GM12878 (cell line): ENCODE results near the gene EXPH5. TPM values are rescaled to one million over a fixed set of nuclear protein-coding genes. Genes with fewer than 3 reads are reported as not detected.

Source experiments
- ATAC-seq: fragments of 200-7000 bp; cut with Tn5 transposase; 3 replicates; pipeline ENCODE4 v1.9.1; 2020; ENCODE audit warnings: mild to moderate bottlenecking, moderate library complexity
- BruUV-seq: library from RNA; stranded (reverse); fragments of 400-500 nt; replicated peaks from 2 replicates; lab custom pipeline; 2021; lab: Mats Ljungman, UMichigan
- CTCF ChIA-PET: fragments of 300-600 bp; sonication (Branson Sonifier 250); formaldehyde crosslinking; extraction: SDS; loops from one replicate; lab custom pipeline; 2021; ENCODE audit warnings: inconsistent platforms; lab: Yijun Ruan, JAX
- POLR2A ChIA-PET: fragments of 350-600 bp; formaldehyde crosslinking; extraction: SDS; loops from one replicate; lab custom pipeline; 2021; ENCODE audit warnings: inconsistent platforms; lab: Charles Lee
- RAD21 ChIA-PET: fragments of 300-600 bp; sonication (Branson Sonifier 250); formaldehyde crosslinking; loops from one replicate; lab custom pipeline; 2023; ENCODE audit warnings: antibody characterized with exemption; ENCODE audit not compliant: unreplicated experiment; lab: Charles Lee
- SMC1A ChIA-PET: fragments of 300-600 bp; sonication (Branson Sonifier 250); formaldehyde crosslinking; loops from one replicate; lab custom pipeline; 2023; ENCODE audit not compliant: unreplicated experiment, uncharacterized antibody; lab: Charles Lee
- DNase-seq: peaks from one replicate; pipeline ENCODE4 v3.0.0-alpha.2; 2011; ENCODE audit warnings: low read depth, low spot score
- FAIRE-seq: peaks from 3 replicates; lab custom pipeline; 2011; peaks lifted over from hg19 to GRCh38; lab: Jason Lieb, UNC
- H2AFZ ChIP-seq: 2 replicates; pipeline ENCODE4 v1.6.0; 2011; ENCODE audit warnings: low read depth, low read length, control low read depth; ENCODE audit not compliant: control insufficient read depth
- H3K27ac ChIP-seq: 2 replicates; pipeline ENCODE4 v1.5.1; 2011; ENCODE audit warnings: control low read depth; ENCODE audit not compliant: control insufficient read depth, insufficient read depth
- H3K27me3 ChIP-seq, 2 experiments: replicated peaks in 1 of 2; 2 replicates each; pipeline versions ENCODE4 v1.6.0 to v1.6.1; 2011; ENCODE audit warnings: low read length in 1 of 2; ENCODE audit not compliant: control insufficient read depth in 2 of 2, insufficient read depth in 2 of 2
- H3K36me3 ChIP-seq, 2 experiments: 2 replicates each; pipeline ENCODE4 v1.5.1; 2011; ENCODE audit warnings: low read length in 1 of 2; ENCODE audit not compliant: control insufficient read depth in 2 of 2, insufficient read depth in 2 of 2
- H3K4me1 ChIP-seq: 2 replicates; pipeline ENCODE4 v1.6.1; 2011; ENCODE audit warnings: mild to moderate bottlenecking, low read length, moderate library complexity, mixed read lengths; ENCODE audit not compliant: control insufficient read depth, insufficient read depth
- H3K4me2 ChIP-seq: 2 replicates; pipeline ENCODE4 v1.6.0; 2011; ENCODE audit warnings: control low read depth; ENCODE audit not compliant: control insufficient read depth, insufficient read depth
- H3K4me3 ChIP-seq: fragments of 200-600 bp; sonication (generic); 2 replicates; pipeline ENCODE4 v1.5.1; 2016
- H3K79me2 ChIP-seq: 2 replicates; pipeline ENCODE4 v1.6.0; 2011; ENCODE audit warnings: low read length; ENCODE audit not compliant: control insufficient read depth, insufficient read depth
- H3K9ac ChIP-seq: 2 replicates; pipeline ENCODE4 v1.8.0; 2011; ENCODE audit warnings: low read length, control low read depth, mixed read lengths; ENCODE audit not compliant: control insufficient read depth, insufficient read depth
- H3K9me3 ChIP-seq: replicated peaks from 3 replicates; pipeline ENCODE4 v1.5.1; 2011; ENCODE audit warnings: mild to moderate bottlenecking, low read length; ENCODE audit not compliant: control insufficient read depth, insufficient read depth
- H4K20me1 ChIP-seq: 2 replicates; pipeline ENCODE4 v1.6.0; 2011; ENCODE audit not compliant: control insufficient read depth, insufficient read depth
- BCL11A ChIP-seq: IDR thresholded peaks from 2 replicates; pipeline ENCODE4 v1.6.1; 2011; ENCODE audit warnings: low read depth, low read length
- BHLHE40 ChIP-seq, 2 experiments: fragments of 450-650 bp in 1 of 2; IDR thresholded peaks; 2 replicates each; pipeline ENCODE4 v1.6.1; 2011 to 2017; ENCODE audit warnings: low read depth in 2 of 2, borderline replicate concordance in 1 of 2, improper control_type of control experiment in 1 of 2, low read length in 1 of 2, mild to moderate bottlenecking in 1 of 2
- CHD1 ChIP-seq: IDR thresholded peaks from 2 replicates; pipeline ENCODE4 v1.6.1; 2012; ENCODE audit warnings: low read depth, low read length, improper control_type of control experiment
- EED ChIP-seq: sonication (generic); IDR thresholded peaks from 2 replicates; pipeline ENCODE4 v1.6.1; 2016; ENCODE audit warnings: antibody characterized with exemption, low read depth
- EGR1 ChIP-seq, 2 experiments: IDR thresholded peaks; 1 replicate in 1 of 2; 2 replicates in 1 of 2; pipeline ENCODE4 v1.6.1; 2011 to 2012; ENCODE audit warnings: low read depth in 2 of 2, low read length in 2 of 2, borderline replicate concordance in 1 of 2, mild to moderate bottlenecking in 1 of 2, moderate library complexity in 1 of 2
- FOXM1 ChIP-seq: IDR thresholded peaks from 2 replicates; pipeline ENCODE4 v1.6.1; 2012; ENCODE audit warnings: low read depth, mild to moderate bottlenecking, inconsistent platforms, low read length, moderate library complexity
- IKZF1 ChIP-seq: fragments of 450-650 bp; conservative IDR thresholded peaks from 2 replicates; pipeline ENCODE4 v1.6.1; 2017; ENCODE audit warnings: antibody characterized with exemption, mild to moderate bottlenecking
- JUNB ChIP-seq: IDR thresholded peaks from 2 replicates; pipeline ENCODE4 v1.6.1; 2016; ENCODE audit warnings: antibody characterized with exemption, mild to moderate bottlenecking
- JUND ChIP-seq: IDR thresholded peaks from 2 replicates; pipeline ENCODE4 v1.6.1; 2012; ENCODE audit warnings: low read depth, mild to moderate bottlenecking, low read length, improper control_type of control experiment, moderate library complexity
- LARP7 ChIP-seq: fragments of 450-650 bp; IDR thresholded peaks from 2 replicates; pipeline ENCODE4 v1.6.1; 2017; ENCODE audit warnings: mild to moderate bottlenecking
- MEF2B ChIP-seq: fragments of 450-650 bp; IDR thresholded peaks from 2 replicates; pipeline ENCODE4 v1.6.1; 2018; ENCODE audit warnings: mild to moderate bottlenecking, moderate library complexity; ENCODE audit not compliant: partially characterized antibody, poor library complexity, severe bottlenecking
- NFIC ChIP-seq: IDR thresholded peaks from 2 replicates; pipeline ENCODE4 v1.6.1; 2012; ENCODE audit warnings: low read depth, mild to moderate bottlenecking, inconsistent platforms, low read length, moderate library complexity
- NFYA ChIP-seq: IDR thresholded peaks from 2 replicates; pipeline ENCODE4 v1.6.1; 2011; ENCODE audit warnings: low read depth, mild to moderate bottlenecking, low read length, improper control_type of control experiment, borderline replicate concordance
- NR2F1 ChIP-seq: fragments of 450-650 bp; conservative IDR thresholded peaks from 2 replicates; pipeline ENCODE4 v1.6.1; 2017; ENCODE audit warnings: mild to moderate bottlenecking
- PML ChIP-seq: IDR thresholded peaks from 2 replicates; pipeline ENCODE4 v1.6.1; 2012; ENCODE audit warnings: low read length, inconsistent platforms
- POLR2A ChIP-seq: IDR thresholded peaks from 2 replicates; pipeline ENCODE4 v1.6.1; 2011; ENCODE audit warnings: low read depth, mild to moderate bottlenecking, low read length
- RBBP5 ChIP-seq: fragments of 200-600 bp; sonication (generic); conservative IDR thresholded peaks from 2 replicates; pipeline ENCODE4 v1.6.1; 2016
- RFX5 ChIP-seq: IDR thresholded peaks from 2 replicates; pipeline ENCODE4 v1.6.1; 2011; ENCODE audit warnings: low read depth, low read length, improper control_type of control experiment
- RUNX3 ChIP-seq: IDR thresholded peaks from 2 replicates; pipeline ENCODE4 v1.6.1; 2012; ENCODE audit warnings: low read length, inconsistent platforms
- SMARCA5 ChIP-seq: fragments of 450-650 bp; IDR thresholded peaks from 2 replicates; pipeline ENCODE4 v1.6.1; 2017; ENCODE audit warnings: mild to moderate bottlenecking
- SRF ChIP-seq, 2 experiments: IDR thresholded peaks; 2 replicates each; pipeline ENCODE4 v1.6.1; 2011; ENCODE audit warnings: low read depth in 2 of 2, low read length in 2 of 2, mild to moderate bottlenecking in 1 of 2, moderate library complexity in 1 of 2
- STAT1 ChIP-seq: fragments of 450-650 bp; conservative IDR thresholded peaks from 2 replicates; pipeline ENCODE4 v1.6.1; 2014; ENCODE audit warnings: antibody characterized with exemption, mild to moderate bottlenecking
- STAT3 ChIP-seq: IDR thresholded peaks from 2 replicates; pipeline ENCODE4 v1.6.1; 2011; ENCODE audit warnings: low read depth, low read length, improper control_type of control experiment
- TARDBP ChIP-seq: IDR thresholded peaks from 2 replicates; pipeline ENCODE4 v1.6.1; 2016; ENCODE audit warnings: borderline replicate concordance
- TCF3 ChIP-seq: IDR thresholded peaks from 2 replicates; pipeline ENCODE4 v1.6.1; 2012; ENCODE audit warnings: low read depth, mild to moderate bottlenecking, low read length, borderline replicate concordance; ENCODE audit not compliant: insufficient read depth
- WGBS: methylation state at CpG from one replicate; pipeline ENCODE4 v1.1.6; 2016; ENCODE audit warnings: low lambda C conversion rate; ENCODE audit not compliant: insufficient replicate concordance, insufficient coverage; ENCODE audit errors: missing lambda C conversion rate; 5-methylcytosine and 5-hydroxymethylcytosine counted together
- in situ Hi-C: fragments of 300-500 bp; cut with MboI; formaldehyde crosslinking; loops from 9 replicates; pipeline ENCODE4 v1.14.3; 2018; ENCODE audit warnings: mixed read lengths
- intact Hi-C: fragments of 100-400 bp; cut with micrococcal nuclease; formaldehyde crosslinking; loops from one replicate; pipeline ENCODE4 v1.14.2; 2022; ENCODE audit not compliant: unreplicated experiment
- polyA plus RNA-seq, 11 experiments: library from polyadenylated mRNA; depleted of rRNA in 4 of 11; unstranded in 6 of 11; stranded (reverse) in 5 of 11; fragments of >200 nt; fragmentation: Nextera tagmentation in 4 of 11; fragmentation: Illumina TruSeq in 1 of 11; extraction: Ambion mirVana in 4 of 11; extraction: Trizol in 1 of 11; gene quantifications; 1 replicate in 1 of 11; 2 replicates in 10 of 11; pipeline versions ENCODE4 v1.2.1 to v1.2.3, GENCODE V29; 2011 to 2016; ENCODE audit warnings: inconsistent platforms in 2 of 11, missing spikeins in 2 of 11, low read depth in 1 of 11
- total RNA-seq, 4 experiments: library from RNA; depleted of rRNA in 3 of 4; stranded (reverse); fragments of >200 nt in 3 of 4; fragmentation: Illumina TruSeq in 1 of 4; extraction: Trizol in 1 of 4; gene quantifications; 2 replicates each; pipeline versions ENCODE4 v1.2.1 to v1.2.3, GENCODE V29; 2013 to 2021

The EXPH5 gene
- total and polyA plus RNA-seq, 10 of the 15 experiments (the other 5 are each of a cell fraction or from before 2014, with no cell fraction given): 0.69 to 11.1 (median 4.3) TPM

GRCh38 chr11:108620958-108621772 lies 27.6 kb upstream of the EXPH5 start:
- BruUV-seq: no TSS peak
- Histone ChIP-seq H2AFZ (no peak overlapping the region), H3K27me3 (no peaks in the 10 kb centered on the region), H3K36me3 (no peaks in the 10 kb centered on the region), H3K4me1 (peaks cover 18% of the 10 kb centered on the region), H3K79me2 (no peaks in the 10 kb centered on the region), H3K4me3 (peak overlapping the region; percentile 39; the same call in 1 of the 2 replicates), H4K20me1 (no peaks in the 10 kb centered on the region), H3K27ac (peak overlapping the region; percentile 93), H3K9me3 (peaks cover 5% of the 10 kb centered on the region; the same call in 2 of the 3 replicates), H3K9ac (peak overlapping the region; percentile 66), H3K4me2 (peak overlapping the region; percentile 63)
- DNase-seq (peak; percentile 86), ATAC-seq (peak; percentile 95), FAIRE-seq (peak; percentile 78)
- ChIA-PET SMC1A (interaction anchor here (0.9 to 4.3 kb wide), 19 partner anchors 8 to 612 kb away, joined by 3 to 52 read pairs (median 5); partner anchors contain the start of genes CUL5 and EXPH5), POLR2A (interaction anchor here (0.7 to 1.4 kb wide), 9 partner anchors 19 to 420 kb away, joined by 3 to 5 read pairs (median 3); no protein-coding TSS in a partner anchor), CTCF (interaction anchor here (0.6 to 3.2 kb wide), 12 partner anchors 11 to 63 kb away, joined by 3 to 16 read pairs (median 4); partner anchors contain the start of gene DDX10), RAD21 (interaction anchor here (0.6 to 3.8 kb wide), 23 partner anchors 10 to 202 kb away, joined by 3 to 46 read pairs (median 3); partner anchors contain the start of genes C11orf65, DDX10 and EXPH5)
- intact Hi-C loops (loop anchor here (1.0 kb wide), 2 partner anchors 28 to 63 kb away; partner anchors contain the start of gene EXPH5), in situ Hi-C loops (no loop called here)
- 0% methylated on average over 2 of the region's 2 CpGs for WGBS
- TF ChIP-seq CHD1: no peak
- TF ChIP-seq EED: peak; percentile 30; the same call in 1 of the 2 replicates
- peak; percentile 79 for TF ChIP-seq NR2F1
- no peak for TF ChIP-seq TARDBP
- TF ChIP-seq SMARCA5: no peak; the same call in 1 of the 2 replicates
- peak; percentile 96 for TF ChIP-seq MEF2B
- peak; percentile 96 for TF ChIP-seq RUNX3
- peak; percentile 56 to 67; a peak in 3 of 4 replicates for TF ChIP-seq BHLHE40 (IDR thresholded peaks at IDR 0.05; ENCODE audit: borderline replicate concordance in 1 of 2, low read depth in 2 of 2, low read length in 1 of 2)
- no peak for TF ChIP-seq NFYA
- TF ChIP-seq BCL11A: peak; percentile 77; the same call in 1 of the 2 replicates
- TF ChIP-seq POLR2A: 0 out of 2 replicates have a peak, but pooled peaks have one; percentile 28
- peak; percentile 68 for TF ChIP-seq PML
- no peak for TF ChIP-seq TCF3
- TF ChIP-seq EGR1 (IDR thresholded peaks at IDR 0.05; ENCODE audit: borderline replicate concordance in 1 of 2, low read depth in 2 of 2, low read length in 2 of 2): no peak
- TF ChIP-seq JUNB: peak; percentile 99
- TF ChIP-seq FOXM1: peak; percentile 96
- peak; percentile 84 for TF ChIP-seq JUND
- no peak for TF ChIP-seq RFX5
- TF ChIP-seq LARP7: no peak
- 0 out of 2 replicates have a peak, but pooled peaks have one; percentile 92 for TF ChIP-seq STAT3
- peak; percentile 97 for TF ChIP-seq NFIC
- TF ChIP-seq SRF (IDR thresholded peaks at IDR 0.05; ENCODE audit: low read depth in 2 of 2, low read length in 2 of 2): peak in 1 of 2 experiments; percentile 80; a peak in 1 of 4 replicates
- no peak for TF ChIP-seq STAT1
- TF ChIP-seq IKZF1: no peak; the same call in 1 of the 2 replicates
- TF ChIP-seq RBBP5: 0 out of 2 replicates have a peak, but pooled peaks have one; percentile 65
